Smooth muscle cell of the brain vasculature (primary cell): ENCODE measurements around the gene FNDC3A.
"Not testable (repeated sequence)": the region's sequence is repeated elsewhere in the genome, so short reads cannot be mapped to it uniquely, and the experiment has no call there.

Source experiments
- DNase-seq: peaks from one replicate; pipeline ENCODE4 v3.0.0-alpha.2; 2012; ENCODE audit warnings: low read depth, low spot score

FNDC3A gene

GRCh38 chr13:48977286-48977625 lies 1.5 kb downstream of the FNDC3A start:
- DNase-seq: no peak

- no peak for DNase-seq
These were observed 2.3 kb downstream of the FNDC3A start for GRCh38 chr13:48977973-48978372.

GRCh38 chr13:48978942-48979601 lies 3.4 kb downstream of the FNDC3A start:
- no peak for DNase-seq

GRCh38 chr13:48979892-48980291 lies 4.2 kb downstream of the FNDC3A start:
- DNase-seq: no peak

- no peak for DNase-seq
These were observed 7.6 kb downstream of the FNDC3A start for GRCh38 chr13:48983331-48983730.

GRCh38 chr13:48985756-48986155 lies 10.0 kb downstream of the FNDC3A start:
- DNase-seq: no peak

GRCh38 chr13:48990900-48991299 lies 15.2 kb downstream of the FNDC3A start:
- DNase-seq: no peak

GRCh38 chr13:48993150-48993549 lies 17.4 kb downstream of the FNDC3A start:
- DNase-seq: no peak

- no peak for DNase-seq
These were observed 19.0 kb downstream of the FNDC3A start for GRCh38 chr13:48994706-48995105.

GRCh38 chr13:48998641-48999292 lies 23.1 kb downstream of the FNDC3A start:
- no peak for DNase-seq

- DNase-seq: no peak
These were observed 24.5 kb downstream of the FNDC3A start for GRCh38 chr13:49000247-49000646.

- DNase-seq: not testable (repeated sequence)
These were observed 43.4 kb downstream of the FNDC3A start for GRCh38 chr13:49018986-49019635.

GRCh38 chr13:49020328-49020727 lies 44.6 kb downstream of the FNDC3A start:
- DNase-seq: no peak

GRCh38 chr13:49020940-49021553 lies 45.3 kb downstream of the FNDC3A start:
- DNase-seq: no peak

- no peak for DNase-seq
These were observed 46.2 kb downstream of the FNDC3A start for GRCh38 chr13:49021953-49022352.

GRCh38 chr13:49022472-49023144 lies 46.9 kb downstream of the FNDC3A start:
- DNase-seq: no peak

GRCh38 chr13:49023431-49023830 lies 47.7 kb downstream of the FNDC3A start:
- no peak for DNase-seq

GRCh38 chr13:49026851-49027250 lies 51.1 kb downstream of the FNDC3A start:
- DNase-seq: no peak

GRCh38 chr13:49029570-49029969 lies 53.9 kb downstream of the FNDC3A start:
- DNase-seq: no peak

- no peak for DNase-seq
These were observed 54.5 kb downstream of the FNDC3A start for GRCh38 chr13:49030213-49030612.

- DNase-seq: no peak
These were observed 65.2 kb downstream of the FNDC3A start for GRCh38 chr13:49040872-49041271.

GRCh38 chr13:49042476-49042875 lies 66.8 kb downstream of the FNDC3A start:
- no peak for DNase-seq
